SK-N-MC (cell line): ENCODE data around the gene PXDC1.
A peak's percentile ranks its signal among the peaks of the same experiment; 100 is the strongest.

Source experiments
- DNase-seq: peaks from one replicate; pipeline ENCODE4 v3.0.0-alpha.2; 2011; ENCODE audit warnings: low read depth, low spot score
- H3K27ac ChIP-seq: fragments of 200-600 bp; sonication (generic); 2 replicates; pipeline ENCODE4 v1.5.1; 2016; ENCODE audit warnings: mixed run types
- H3K36me3 ChIP-seq: fragments of 200-600 bp; sonication (generic); 2 replicates; pipeline ENCODE4 v1.6.1; 2017; ENCODE audit warnings: antibody characterized with exemption, low read length, mixed read lengths; ENCODE audit not compliant: insufficient read depth
- H3K4me3 ChIP-seq: fragments of 200-600 bp; sonication (generic); 2 replicates; pipeline ENCODE4 v1.5.1; 2016
- H3K9ac ChIP-seq: fragments of 200-600 bp; sonication (generic); 2 replicates; pipeline ENCODE4 v1.8.0; 2017; ENCODE audit warnings: mixed run types, mixed read lengths; ENCODE audit not compliant: insufficient read length
- H3K9me3 ChIP-seq: fragments of 200-600 bp; sonication (generic); 2 replicates; pipeline ENCODE4 v1.6.1; 2017; ENCODE audit warnings: low read depth, mild to moderate bottlenecking, antibody characterized with exemption, low read length, moderate library complexity, mixed read lengths
- EZH2 ChIP-seq: fragments of 200-600 bp; sonication (generic); IDR thresholded peaks from one replicate; pipeline ENCODE4 v1.6.1; 2017; ENCODE audit warnings: antibody characterized with exemption
- FOXP2 ChIP-seq: optimal IDR thresholded peaks from 2 replicates; pipeline ENCODE3; 2011; ENCODE audit warnings: mild to moderate bottlenecking, moderate library complexity; ENCODE audit not compliant: insufficient read depth; ENCODE audit errors: extremely low read length, control extremely low read depth
- POLR2AphosphoS5 ChIP-seq: IDR thresholded peaks from 2 replicates; pipeline ENCODE4 v1.6.1; 2012; ENCODE audit warnings: mild to moderate bottlenecking, low read depth, low read length, borderline replicate concordance

Gene PXDC1

DNA sequence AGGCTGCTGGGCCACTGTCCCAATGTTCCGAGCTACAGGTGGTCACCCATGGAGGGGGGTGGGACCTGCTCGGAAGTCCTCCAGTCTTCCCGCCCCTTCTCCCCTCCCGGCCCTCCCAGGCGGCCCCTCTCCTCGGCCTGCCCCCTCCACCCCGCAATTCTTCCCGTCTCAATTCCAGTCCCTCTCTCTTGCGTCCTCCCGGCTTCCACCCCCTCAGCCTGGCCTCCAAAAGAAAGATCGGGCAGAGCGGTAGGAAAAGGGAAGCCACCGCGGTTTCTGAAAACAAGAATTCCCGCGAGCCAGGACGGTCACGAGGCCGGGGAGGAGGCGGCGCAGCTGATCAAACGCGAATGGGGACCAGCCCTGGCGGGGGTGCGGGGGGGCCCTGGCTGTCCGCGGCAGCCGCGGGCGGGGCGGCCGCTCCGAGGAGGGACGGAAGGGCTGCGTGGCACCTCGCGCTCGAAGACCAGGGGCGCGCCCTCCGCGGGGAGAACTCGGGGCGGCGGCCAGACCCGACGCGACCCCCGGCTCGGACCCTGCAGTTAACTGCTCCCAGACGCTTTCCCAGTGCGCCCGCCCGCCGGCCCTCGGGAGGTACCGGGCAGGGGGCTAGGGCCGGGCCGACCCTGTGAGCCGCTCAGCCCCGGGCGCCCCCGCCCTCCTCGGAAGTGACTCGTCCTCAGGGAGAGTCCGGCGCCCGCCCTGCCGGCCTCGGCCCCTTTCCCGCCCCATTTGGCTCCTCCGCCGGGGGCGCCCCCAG is 1.0 kb downstream of the PXDC1 start:
- no peaks in the 10 kb centered on the region for H3K9me3 ChIP-seq
- H3K4me3 ChIP-seq: peak overlapping the region; percentile 81
- no peaks in the 10 kb centered on the region for H3K36me3 ChIP-seq
- TF ChIP-seq FOXP2 (no peak), EZH2 (no peak), POLR2AphosphoS5 (no peak)
- H3K27ac ChIP-seq: no peak overlapping the region
- no peak overlapping the region for H3K9ac ChIP-seq
- DNase-seq: no peak

GRCh38 chr6:3749977-3750316 is 1.6 kb downstream of the PXDC1 start:
- no peak overlapping the region for H3K9ac ChIP-seq
- peak overlapping the region; percentile 81; the same call in 1 of the 2 replicates for H3K4me3 ChIP-seq
- H3K36me3 ChIP-seq: no peaks in the 10 kb centered on the region
- no peak overlapping the region for H3K27ac ChIP-seq
- DNase-seq: no peak
- TF ChIP-seq FOXP2 (no peak), EZH2 (no peak), POLR2AphosphoS5 (no peak)
- no peaks in the 10 kb centered on the region for H3K9me3 ChIP-seq

DNA sequence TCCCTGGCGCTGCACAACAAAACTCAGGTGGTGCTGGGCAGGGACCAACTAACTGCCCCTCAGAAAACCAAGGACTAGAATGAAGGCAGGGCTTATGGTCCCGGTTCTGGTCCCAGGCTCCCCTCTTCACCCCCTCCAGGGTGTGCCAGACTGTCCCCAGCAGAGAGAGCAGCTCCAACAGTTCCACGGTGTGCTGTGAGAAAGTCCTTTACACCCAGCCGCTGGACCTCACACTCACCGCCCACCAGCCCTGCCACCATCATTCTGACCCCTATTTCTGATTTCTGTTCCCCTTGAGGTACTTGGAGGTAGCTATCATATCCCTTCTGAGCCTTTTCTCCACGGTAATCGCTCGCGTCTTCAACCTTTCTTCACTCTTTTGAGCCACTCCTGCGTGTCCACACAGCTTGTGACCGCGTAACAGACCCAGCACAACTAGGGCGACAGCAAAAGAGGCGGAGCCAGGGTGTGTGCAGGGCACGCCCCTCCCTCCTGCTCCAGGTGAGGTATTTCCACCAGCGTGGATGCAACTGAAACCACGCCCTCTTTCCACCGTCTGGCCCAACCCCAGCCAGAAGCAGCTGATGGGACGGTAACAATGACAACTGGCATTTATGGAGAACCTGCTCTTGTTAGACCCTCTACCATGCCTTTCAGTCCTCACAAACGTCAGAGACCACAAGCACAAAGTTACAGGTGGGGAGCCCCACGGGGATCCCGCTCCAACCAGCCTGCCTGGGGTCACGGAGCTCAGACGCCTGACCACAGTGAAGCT is 2.3 kb downstream of the PXDC1 start:
- no peak overlapping the region for H3K9ac ChIP-seq
- H3K4me3 ChIP-seq: no peak overlapping the region
- no peaks in the 10 kb centered on the region for H3K9me3 ChIP-seq

GRCh38 chr6:3748208-3749066 is 3.1 kb downstream of the PXDC1 start:
- DNase-seq: no peak
- no peak for TF ChIP-seq EZH2
- TF ChIP-seq FOXP2: no peak
- TF ChIP-seq POLR2AphosphoS5: no peak
- H3K27ac ChIP-seq: no peak overlapping the region
- H3K36me3 ChIP-seq: no peaks in the 10 kb centered on the region
- no peak overlapping the region for H3K4me3 ChIP-seq
- H3K9me3 ChIP-seq: no peaks in the 10 kb centered on the region
- no peak overlapping the region for H3K9ac ChIP-seq

More for the DNA sequence above, 2.3 kb downstream of the PXDC1 start:
- no peak for DNase-seq
- H3K36me3 ChIP-seq: no peaks in the 10 kb centered on the region
- no peak overlapping the region for H3K27ac ChIP-seq
- no peak for TF ChIP-seq EZH2
- no peak for TF ChIP-seq FOXP2
- no peak for TF ChIP-seq POLR2AphosphoS5

DNA sequence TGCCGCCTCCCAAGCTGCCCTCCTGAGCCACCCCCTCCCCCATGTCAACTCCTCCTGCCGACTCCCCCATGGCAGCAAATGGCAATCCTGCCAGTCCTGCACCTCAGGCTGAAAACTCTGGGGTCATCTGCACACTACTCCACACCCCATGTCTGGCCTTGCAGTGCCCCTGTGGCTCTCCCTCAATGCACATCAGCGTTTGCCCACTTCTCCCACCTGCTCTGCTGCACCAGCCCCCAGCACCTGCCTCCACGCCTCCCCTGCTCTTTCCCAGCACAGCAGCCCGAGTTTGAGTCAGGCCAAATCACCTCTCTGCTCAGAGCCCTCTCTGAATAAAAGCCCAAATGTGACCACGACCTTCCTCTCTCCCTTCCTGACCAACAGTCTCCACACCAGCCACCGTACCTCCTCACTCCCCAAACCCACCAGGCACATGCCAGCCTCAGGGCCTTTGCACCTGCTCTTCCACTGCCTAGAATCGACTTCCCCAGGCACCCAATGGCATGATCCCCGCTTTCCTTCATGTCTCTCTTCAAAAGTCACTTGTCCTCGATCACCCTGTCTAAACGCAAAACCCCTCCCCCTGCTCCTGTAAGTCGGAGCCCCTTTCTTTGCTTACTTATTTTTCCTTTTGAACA is 4.3 kb downstream of the PXDC1 start:
- Histone ChIP-seq H3K9ac (no peak overlapping the region), H3K27ac (no peak overlapping the region)
- no peak for DNase-seq

GRCh38 chr6:3746696-3747095 is 4.8 kb downstream of the PXDC1 start:
- H3K9ac ChIP-seq: no peak overlapping the region
- DNase-seq: no peak
- no peaks in the 10 kb centered on the region for H3K36me3 ChIP-seq
- H3K4me3 ChIP-seq: no peak overlapping the region
- no peaks in the 10 kb centered on the region for H3K9me3 ChIP-seq
- H3K27ac ChIP-seq: no peak overlapping the region
- TF ChIP-seq FOXP2: no peak
- no peak for TF ChIP-seq EZH2
- no peak for TF ChIP-seq POLR2AphosphoS5

More for the DNA sequence above, 4.3 kb downstream of the PXDC1 start:
- Histone ChIP-seq H3K4me3 (no peak overlapping the region), H3K36me3 (no peaks in the 10 kb centered on the region), H3K9me3 (no peaks in the 10 kb centered on the region)
- no peak for TF ChIP-seq POLR2AphosphoS5
- no peak for TF ChIP-seq EZH2
- TF ChIP-seq FOXP2: no peak

GRCh38 chr6:3746119-3746691 is 5.3 kb downstream of the PXDC1 start:
- TF ChIP-seq POLR2AphosphoS5: no peak
- no peak for TF ChIP-seq FOXP2
- TF ChIP-seq EZH2: no peak
- no peak for DNase-seq
- H3K36me3 ChIP-seq: no peaks in the 10 kb centered on the region

More at GRCh38 chr6:3746119-3746691, 5.3 kb downstream of the PXDC1 start:
- Histone ChIP-seq H3K27ac (no peak overlapping the region), H3K9ac (no peak overlapping the region), H3K9me3 (no peaks in the 10 kb centered on the region), H3K4me3 (no peak overlapping the region)
